HUES6 (cell line): ENCODE results near the gene AQP9.
"Not testable (repeated sequence)": the region's sequence is repeated elsewhere in the genome, so short reads cannot be mapped to it uniquely, and the experiment has no call there.

Source experiments
- H3K27ac ChIP-seq: 2 replicates; pipeline ENCODE4 v1.7.0; 2013; ENCODE audit warnings: low read depth, mild to moderate bottlenecking, low read length, inconsistent platforms
- H3K27me3 ChIP-seq: 2 replicates; pipeline ENCODE4 v1.6.1; 2013; ENCODE audit warnings: low read length; ENCODE audit not compliant: control insufficient read depth, insufficient read depth
- H3K36me3 ChIP-seq: 2 replicates; pipeline ENCODE4 v1.6.1; 2013; ENCODE audit warnings: low read length; ENCODE audit not compliant: control insufficient read depth, insufficient read depth
- H3K4me1 ChIP-seq: 2 replicates; pipeline ENCODE4 v1.6.1; 2013; ENCODE audit warnings: low read length; ENCODE audit not compliant: control insufficient read depth, insufficient read depth
- H3K4me3 ChIP-seq: 2 replicates; pipeline ENCODE4 v1.5.1; 2013; ENCODE audit warnings: low read depth, low read length
- H3K9ac ChIP-seq: one replicate; pipeline ENCODE4 v1.6.1; 2013; ENCODE audit warnings: mild to moderate bottlenecking, low read length
- H3K9me3 ChIP-seq: 2 replicates; pipeline ENCODE4 v1.6.1; 2013; ENCODE audit warnings: low read depth, low read length; ENCODE audit not compliant: control insufficient read depth, insufficient read depth

Gene AQP9

DNA sequence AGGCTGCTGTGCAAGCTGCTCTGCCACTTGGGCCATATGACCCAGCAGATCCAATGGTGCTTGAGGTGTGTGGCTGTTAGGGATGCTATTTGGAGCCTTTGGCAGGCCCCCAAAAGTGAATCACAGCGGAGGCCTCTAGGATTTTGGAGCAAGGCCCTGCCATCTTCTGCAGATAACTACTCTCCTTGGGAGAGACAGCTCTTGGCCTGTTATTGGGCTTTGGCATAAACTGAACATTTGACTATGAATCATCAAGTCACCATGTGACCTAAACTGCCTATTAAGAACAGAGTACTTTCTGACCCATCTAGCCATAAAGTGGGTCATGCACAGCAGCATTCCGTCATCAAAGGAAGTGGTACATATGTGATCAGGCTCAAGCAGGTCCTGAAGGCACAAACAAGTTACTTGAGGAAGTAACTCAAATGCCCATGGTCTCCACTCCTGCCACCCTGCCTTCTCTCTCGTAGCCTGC lies 70.9 kb downstream of the AQP9 start:
- H3K9ac ChIP-seq, H3K27ac ChIP-seq, H3K27me3 ChIP-seq, H3K36me3 ChIP-seq, H3K9me3 ChIP-seq, H3K4me1 ChIP-seq, H3K4me3 ChIP-seq: not testable (repeated sequence)

DNA sequence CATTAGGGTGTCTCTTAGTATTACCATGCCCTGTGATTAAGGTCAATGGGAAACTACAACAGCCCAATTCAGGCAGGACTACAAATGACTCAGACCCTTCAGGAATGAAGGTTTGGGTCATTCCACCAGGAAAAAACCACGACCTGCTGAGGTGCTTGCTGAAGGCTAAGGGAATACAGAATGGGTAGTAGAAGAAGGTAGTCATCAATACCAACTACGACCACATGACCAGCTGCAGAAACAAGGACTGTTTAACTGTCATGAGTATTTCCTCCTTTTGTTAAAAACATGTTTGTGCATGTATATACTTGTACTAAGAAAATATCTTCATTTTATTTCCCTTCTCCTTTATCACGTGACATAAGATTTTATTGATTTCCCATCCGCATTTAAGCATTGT lies 71.8 kb downstream of the AQP9 start:
- not testable (repeated sequence) for H3K9me3 ChIP-seq, H3K9ac ChIP-seq, H3K36me3 ChIP-seq, H3K4me1 ChIP-seq, H3K27ac ChIP-seq, H3K27me3 ChIP-seq, H3K4me3 ChIP-seq

DNA sequence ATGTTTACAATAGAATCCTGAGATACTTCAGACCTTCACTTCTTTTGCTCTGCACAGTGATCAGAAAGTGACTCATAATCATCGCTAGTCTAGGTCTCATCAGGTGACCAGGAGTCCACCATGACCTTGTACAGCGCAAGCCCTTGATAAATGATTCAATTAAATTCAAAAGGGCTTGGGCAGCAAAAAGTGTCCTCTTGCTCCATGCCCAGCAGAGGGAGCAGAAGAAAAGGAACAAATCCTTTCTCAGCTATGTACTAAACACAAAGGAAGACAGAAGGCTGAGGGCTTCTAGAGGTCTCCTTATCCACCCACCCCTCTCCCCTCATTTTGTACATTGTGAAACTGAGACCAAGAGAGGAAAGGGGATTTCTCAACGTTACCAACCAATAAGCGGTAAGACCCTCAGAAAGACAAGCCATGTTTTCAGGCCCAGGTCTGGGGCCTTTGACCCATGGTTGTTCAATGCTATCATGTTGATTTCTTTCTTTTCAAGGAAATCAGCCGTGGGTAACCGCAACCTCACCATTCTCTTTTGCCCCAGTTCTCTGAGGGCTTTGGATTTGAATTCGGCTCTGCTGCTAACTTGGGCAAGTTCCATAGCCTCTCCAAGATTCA lies 74.8 kb downstream of the AQP9 start:
- Histone ChIP-seq H3K9me3 (no peaks in the 10 kb centered on the region), H3K27me3 (no peaks in the 10 kb centered on the region), H3K4me3 (no peak overlapping the region), H3K36me3 (no peaks in the 10 kb centered on the region), H3K9ac (no peak overlapping the region), H3K4me1 (no peaks in the 10 kb centered on the region), H3K27ac (no peak overlapping the region)

DNA sequence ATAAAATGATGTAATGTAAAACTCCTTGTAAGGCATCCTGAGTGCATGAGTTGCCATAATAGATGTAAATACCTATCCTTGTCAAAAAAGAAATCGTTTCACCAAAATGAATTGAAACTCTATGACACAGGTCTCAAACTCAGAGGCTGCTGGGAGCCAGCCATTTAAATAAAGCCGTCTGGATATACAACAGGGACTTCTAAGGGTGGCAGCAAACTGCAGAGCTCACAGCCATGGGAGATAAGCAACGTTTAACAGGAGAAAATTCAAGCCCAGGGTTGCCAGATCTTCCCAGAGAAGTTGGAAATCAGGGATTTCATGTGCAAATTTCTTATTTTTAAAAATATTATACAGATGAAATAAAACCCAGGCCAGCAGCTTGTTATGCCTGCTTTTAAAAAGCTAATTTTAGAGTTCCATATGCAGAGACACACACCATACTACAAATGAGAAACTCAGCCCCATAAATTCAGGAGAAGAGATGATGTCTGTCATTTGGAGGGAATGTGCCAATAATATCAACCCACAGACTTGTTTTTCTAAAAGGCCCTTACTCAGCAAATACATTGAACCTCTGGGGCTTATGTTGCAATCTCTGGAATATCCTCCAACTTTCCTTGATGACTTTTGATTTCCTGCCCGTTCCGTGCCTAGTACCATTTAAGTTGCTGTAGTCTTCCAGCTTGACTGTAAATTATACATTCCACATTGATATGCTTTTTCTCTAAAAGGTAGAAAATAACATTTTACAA lies 75.6 kb downstream of the AQP9 start:
- H3K4me3 ChIP-seq: no peak overlapping the region
- no peak overlapping the region for H3K9ac ChIP-seq
- H3K9me3 ChIP-seq: no peaks in the 10 kb centered on the region
- no peaks in the 10 kb centered on the region for H3K4me1 ChIP-seq
- no peak overlapping the region for H3K27ac ChIP-seq
- H3K27me3 ChIP-seq: no peaks in the 10 kb centered on the region
- no peaks in the 10 kb centered on the region for H3K36me3 ChIP-seq

DNA sequence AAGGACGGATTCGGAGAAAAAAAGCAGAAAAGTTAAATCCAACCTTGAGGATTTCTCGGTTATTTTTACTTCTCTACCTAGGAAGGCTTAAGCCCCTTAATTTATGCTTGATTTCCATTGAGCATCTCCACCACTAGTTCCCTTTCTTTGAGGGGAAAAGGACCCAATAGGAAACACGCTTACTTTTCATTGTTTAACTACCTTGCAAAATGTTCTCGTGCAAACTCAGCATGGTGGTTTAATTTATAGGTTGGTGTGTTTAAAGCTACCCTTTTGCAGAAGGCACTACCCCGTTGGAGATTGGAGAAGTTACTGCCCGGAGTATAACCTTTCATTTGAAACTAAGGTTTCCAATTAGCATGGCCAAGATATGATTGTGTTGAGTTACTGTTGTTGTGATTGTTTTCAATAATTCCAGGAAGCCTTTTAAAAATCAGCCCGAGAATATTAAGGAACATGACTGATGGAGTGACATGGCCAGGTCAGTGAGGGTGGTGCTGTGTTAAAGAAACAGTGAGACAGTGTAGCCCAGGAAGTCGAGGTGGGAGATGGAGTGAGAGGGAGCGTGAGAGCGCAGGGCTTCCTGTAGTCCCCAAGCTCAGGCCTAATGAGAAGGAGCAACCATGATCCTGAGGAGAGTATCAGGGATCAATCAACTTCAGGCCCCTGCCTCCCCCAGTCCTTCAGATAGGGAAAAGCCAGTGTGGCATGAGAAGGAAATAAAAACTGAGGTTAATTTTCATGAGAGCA lies 76.6 kb downstream of the AQP9 start:
- Histone ChIP-seq H3K36me3 (no peaks in the 10 kb centered on the region), H3K4me1 (no peaks in the 10 kb centered on the region), H3K4me3 (no peak overlapping the region), H3K27ac (no peak overlapping the region), H3K9ac (no peak overlapping the region), H3K9me3 (peaks cover 4% of the 10 kb centered on the region; the same call in 1 of the 2 replicates), H3K27me3 (no peaks in the 10 kb centered on the region)

DNA sequence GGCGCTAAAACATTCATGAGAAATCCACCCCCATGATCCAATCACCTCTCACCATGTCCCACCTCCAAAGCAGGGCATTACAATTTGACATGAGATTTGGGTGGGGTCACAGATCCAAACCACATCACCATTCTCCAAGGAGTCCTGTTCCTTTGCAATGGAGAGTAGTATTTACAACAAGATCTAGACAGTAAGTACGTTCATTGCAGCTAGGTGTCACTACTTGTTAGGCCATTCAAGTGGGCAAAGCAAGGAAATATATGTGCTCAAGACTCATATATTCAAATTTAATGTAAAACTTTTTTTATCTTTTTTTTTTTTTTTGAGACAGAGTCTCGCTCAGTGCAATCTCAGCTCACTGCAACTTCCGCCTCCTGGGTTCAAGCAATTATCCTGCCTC lies 79.3 kb downstream of the AQP9 start:
- H3K4me3 ChIP-seq: no peak overlapping the region
- H3K4me1 ChIP-seq: no peaks in the 10 kb centered on the region
- H3K36me3 ChIP-seq: no peaks in the 10 kb centered on the region
- no peak overlapping the region for H3K27ac ChIP-seq
- H3K9ac ChIP-seq: no peak overlapping the region
- H3K9me3 ChIP-seq: peaks cover 4% of the 10 kb centered on the region; the same call in 1 of the 2 replicates
- H3K27me3 ChIP-seq: no peaks in the 10 kb centered on the region

DNA sequence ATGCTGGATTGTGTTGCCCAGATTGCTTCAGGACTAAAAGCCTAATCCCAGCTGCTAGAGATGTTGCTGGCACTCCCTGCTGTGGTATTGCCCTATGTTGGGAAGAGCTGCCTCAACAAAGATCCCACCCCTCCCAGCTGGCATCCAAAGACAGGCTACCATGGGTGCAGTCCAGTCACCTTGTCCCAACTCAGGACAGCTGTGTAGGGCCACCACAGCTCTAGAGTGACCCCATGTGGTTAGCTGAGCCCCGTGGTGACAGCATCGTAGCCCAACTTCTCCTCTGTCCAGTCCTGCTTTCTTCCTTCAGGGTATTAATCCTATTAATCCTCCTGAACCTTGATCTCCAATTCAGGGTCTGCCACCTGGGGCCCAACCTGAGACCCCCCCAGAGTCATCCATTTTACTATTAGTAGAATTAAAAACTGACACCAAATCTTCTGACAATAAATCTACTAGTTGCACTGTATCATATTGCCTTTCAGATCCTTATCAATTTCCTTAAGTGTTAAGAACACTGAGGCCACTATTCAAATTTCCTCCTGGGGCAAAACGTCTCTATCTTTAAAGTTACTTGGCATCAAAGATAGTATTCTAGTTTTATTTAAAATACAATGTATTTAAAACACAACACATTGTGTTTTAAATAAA lies 83.5 kb downstream of the AQP9 start:
- H3K4me3 ChIP-seq: no peak overlapping the region
- no peaks in the 10 kb centered on the region for H3K36me3 ChIP-seq
- H3K9ac ChIP-seq: no peak overlapping the region
- H3K4me1 ChIP-seq: 0 out of 2 replicates have a peak, but pooled peaks cover 2% of the 10 kb centered on the region
- peaks cover 4% of the 10 kb centered on the region; the same call in 1 of the 2 replicates for H3K9me3 ChIP-seq
- no peaks in the 10 kb centered on the region for H3K27me3 ChIP-seq
- H3K27ac ChIP-seq: no peak overlapping the region

DNA sequence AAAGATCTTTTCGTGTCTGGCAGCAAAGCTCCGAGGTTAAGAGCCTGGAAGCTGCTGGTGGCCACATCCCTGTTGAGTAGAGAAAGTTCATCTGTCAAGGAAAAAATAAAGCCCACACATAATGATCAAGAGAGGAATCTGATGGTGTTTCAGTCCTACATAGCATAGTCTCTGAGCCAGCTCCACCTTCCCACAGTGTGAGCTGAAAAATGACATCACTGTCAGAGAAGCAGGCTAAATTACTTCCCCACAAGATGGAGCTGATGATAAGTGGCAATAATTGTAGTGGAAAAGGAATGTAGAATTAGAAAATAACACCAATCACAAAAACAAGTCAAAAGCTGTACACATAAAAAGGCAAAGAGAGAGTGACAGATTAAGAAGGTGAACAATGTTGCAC lies 84.5 kb downstream of the AQP9 start:
- H3K4me3 ChIP-seq: no peak overlapping the region
- no peaks in the 10 kb centered on the region for H3K36me3 ChIP-seq
- no peak overlapping the region for H3K9ac ChIP-seq
- 0 out of 2 replicates have a peak, but pooled peaks cover 2% of the 10 kb centered on the region for H3K4me1 ChIP-seq
- H3K27me3 ChIP-seq: no peaks in the 10 kb centered on the region
- H3K27ac ChIP-seq: no peak overlapping the region
- peaks cover 4% of the 10 kb centered on the region; the same call in 1 of the 2 replicates for H3K9me3 ChIP-seq

DNA sequence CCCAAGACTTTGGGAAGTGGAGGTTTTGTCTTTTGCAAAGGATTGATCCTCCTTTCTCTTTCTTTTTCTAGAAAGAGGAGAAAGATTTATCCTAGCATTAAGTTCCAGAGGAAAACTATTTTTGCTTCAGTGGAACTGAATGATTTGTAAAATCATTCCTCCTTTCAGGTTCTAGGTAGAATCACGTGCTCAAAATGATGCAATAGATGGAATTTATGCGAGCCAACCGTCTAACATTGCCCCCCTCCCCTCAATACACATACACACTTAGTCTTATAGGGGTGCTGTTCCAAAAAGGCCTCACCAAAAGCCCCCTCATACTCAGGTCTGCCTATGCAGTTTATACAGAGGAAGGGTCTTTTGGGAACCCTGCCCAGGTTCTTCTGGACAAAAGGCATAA lies 85.3 kb downstream of the AQP9 start:
- no peak overlapping the region for H3K27ac ChIP-seq
- peaks cover 4% of the 10 kb centered on the region; the same call in 1 of the 2 replicates for H3K9me3 ChIP-seq
- H3K4me1 ChIP-seq: peaks cover 8% of the 10 kb centered on the region
- H3K4me3 ChIP-seq: no peak overlapping the region
- H3K27me3 ChIP-seq: no peaks in the 10 kb centered on the region
- H3K9ac ChIP-seq: no peak overlapping the region
- H3K36me3 ChIP-seq: no peaks in the 10 kb centered on the region

DNA sequence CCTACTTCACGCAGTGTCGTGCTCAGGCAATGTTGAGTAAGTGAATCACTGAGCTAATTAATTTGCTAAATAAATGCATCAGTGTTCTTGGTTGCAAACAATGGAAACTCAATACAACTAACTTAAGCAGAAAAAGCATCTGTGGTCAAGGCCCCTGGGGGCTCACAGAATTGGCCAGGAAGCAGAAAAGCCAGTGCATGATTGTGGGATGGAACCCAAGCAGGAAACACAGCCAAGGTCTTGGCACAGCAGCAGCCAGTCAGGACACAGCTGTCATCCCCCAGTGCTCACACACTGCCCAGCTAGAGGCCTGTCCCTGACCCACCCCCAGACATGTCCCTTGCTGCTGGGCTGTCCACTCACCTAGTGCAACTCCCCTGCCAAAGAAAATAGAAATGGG lies 85.9 kb downstream of the AQP9 start:
- Histone ChIP-seq H3K27ac (no peak overlapping the region), H3K36me3 (no peaks in the 10 kb centered on the region), H3K27me3 (no peaks in the 10 kb centered on the region), H3K4me3 (no peak overlapping the region), H3K9ac (no peak overlapping the region), H3K9me3 (peaks cover 4% of the 10 kb centered on the region; the same call in 1 of the 2 replicates), H3K4me1 (peaks cover 15% of the 10 kb centered on the region)
